HG02981 (cell line): ENCODE measurements around the gene SMIM10L2A.
"Not testable (repeated sequence)": the region's sequence is repeated elsewhere in the genome, so short reads cannot be mapped to it uniquely, and the experiment has no call there.

Source experiments
- ATAC-seq: cut with Tn5 transposase; IDR thresholded peaks from one replicate; pipeline ENCODE4 v1.9.1; 2021; ENCODE audit warnings: mild to moderate bottlenecking, moderate library complexity; ENCODE audit not compliant: unreplicated experiment

SMIM10L2A gene

GRCh38 chrX:135449637-135450550 lies 28.1 kb downstream of the SMIM10L2A start:
- no peak for ATAC-seq

- ATAC-seq: no peak
Observed at GRCh38 chrX:135453381-135453780, 31.6 kb downstream of the SMIM10L2A start.

- no peak for ATAC-seq
Observed at GRCh38 chrX:135454816-135455215, 33.1 kb downstream of the SMIM10L2A start.

- ATAC-seq: not testable (repeated sequence)
Observed at GRCh38 chrX:135461756-135462155, 40.0 kb downstream of the SMIM10L2A start.

- no peak for ATAC-seq
Observed at GRCh38 chrX:135463937-135464336, 42.2 kb downstream of the SMIM10L2A start.

GRCh38 chrX:135476378-135476777 lies 54.6 kb downstream of the SMIM10L2A start:
- ATAC-seq: no peak

GRCh38 chrX:135477576-135477975 lies 55.8 kb downstream of the SMIM10L2A start:
- ATAC-seq: no peak
